ACC112 (cell line): ENCODE results near the gene U2SURP.

Source experiments
- H2AFZ ChIP-seq: fragments of 200-600 bp; sonication (generic); one replicate; pipeline ENCODE4 v1.6.0; 2017; ENCODE audit warnings: antibody characterized with exemption, low read length; ENCODE audit not compliant: unreplicated experiment
- H3K27ac ChIP-seq: fragments of 200-600 bp; sonication (generic); 2 replicates; pipeline ENCODE4 v1.5.1; 2014; ENCODE audit warnings: low read depth, mild to moderate bottlenecking, antibody characterized with exemption, low read length, moderate library complexity
- H3K27me3 ChIP-seq: fragments of 200-600 bp; sonication (generic); 2 replicates; pipeline ENCODE4 v1.6.1; 2014; ENCODE audit warnings: mild to moderate bottlenecking, antibody characterized with exemption, low read length, moderate library complexity, mixed read lengths; ENCODE audit not compliant: insufficient read depth
- H3K36me3 ChIP-seq: fragments of 200-600 bp; sonication (generic); 2 replicates; pipeline ENCODE4 v1.6.1; 2016; ENCODE audit warnings: mild to moderate bottlenecking, antibody characterized with exemption, low read length, moderate library complexity, mixed read lengths; ENCODE audit not compliant: insufficient read depth
- H3K4me1 ChIP-seq: fragments of 200-600 bp; sonication (generic); one replicate; pipeline ENCODE4 v1.6.1; 2016; ENCODE audit warnings: low read length, mixed read lengths; ENCODE audit not compliant: insufficient read depth, unreplicated experiment, control insufficient read depth
- H3K4me3 ChIP-seq: fragments of 200-600 bp; sonication (generic); 2 replicates; pipeline ENCODE4 v1.5.1; 2014; ENCODE audit warnings: mild to moderate bottlenecking, low read depth, low read length
- H3K79me2 ChIP-seq: fragments of 200-600 bp; sonication (generic); one replicate; pipeline ENCODE4 v1.6.0; 2016; ENCODE audit warnings: low read length; ENCODE audit not compliant: control insufficient read depth, unreplicated experiment, insufficient read depth

Gene U2SURP

GRCh38 chr3:143001369-143002082, at the start of gene U2SURP:
Gene U2SURP, plus strand, starts transcription at chr3:143001570. Its CDS starts 59 bp downstream, at chr3:143001629.
- Histone ChIP-seq H3K4me3 (peak within 1 kb of the TSS; percentile 83), H3K27me3 (no peaks in the 10 kb centered on the region), H3K27ac (peak within 1 kb of the TSS; percentile 91), H3K36me3 (no peaks in the 10 kb centered on the region), H3K79me2 (peaks cover 62% of the 10 kb centered on the region), H3K4me1 (peaks cover 25% of the 10 kb centered on the region), H2AFZ (peak within 1 kb of the TSS; percentile 83)

DNA sequence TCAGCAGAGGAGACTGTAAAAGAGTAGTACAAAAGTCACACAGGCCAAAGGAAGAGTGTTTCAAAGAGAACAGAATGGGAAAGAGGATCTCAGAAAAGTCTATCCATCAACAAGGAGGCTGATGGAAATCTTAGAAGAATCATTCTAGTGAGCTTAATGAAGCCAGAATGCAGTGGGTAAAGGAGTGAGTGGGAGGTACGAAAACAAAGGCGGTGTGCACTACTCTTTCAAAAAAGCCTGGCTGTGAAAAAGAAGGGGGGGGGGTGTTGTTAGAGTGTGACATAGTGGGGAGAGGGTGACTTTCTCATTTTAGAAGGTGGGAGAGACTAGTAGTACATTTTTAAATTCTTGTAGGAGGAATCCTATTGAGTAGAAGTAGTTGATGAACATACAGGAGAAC, 49.6 kb upstream of the U2SURP start:
- no peaks in the 10 kb centered on the region for H3K27me3 ChIP-seq
- H2AFZ ChIP-seq = no peak overlapping the region
- no peak overlapping the region for H3K27ac ChIP-seq
- no peaks in the 10 kb centered on the region for H3K36me3 ChIP-seq
- no peaks in the 10 kb centered on the region for H3K79me2 ChIP-seq
- no peaks in the 10 kb centered on the region for H3K4me1 ChIP-seq
- no peak overlapping the region for H3K4me3 ChIP-seq

DNA sequence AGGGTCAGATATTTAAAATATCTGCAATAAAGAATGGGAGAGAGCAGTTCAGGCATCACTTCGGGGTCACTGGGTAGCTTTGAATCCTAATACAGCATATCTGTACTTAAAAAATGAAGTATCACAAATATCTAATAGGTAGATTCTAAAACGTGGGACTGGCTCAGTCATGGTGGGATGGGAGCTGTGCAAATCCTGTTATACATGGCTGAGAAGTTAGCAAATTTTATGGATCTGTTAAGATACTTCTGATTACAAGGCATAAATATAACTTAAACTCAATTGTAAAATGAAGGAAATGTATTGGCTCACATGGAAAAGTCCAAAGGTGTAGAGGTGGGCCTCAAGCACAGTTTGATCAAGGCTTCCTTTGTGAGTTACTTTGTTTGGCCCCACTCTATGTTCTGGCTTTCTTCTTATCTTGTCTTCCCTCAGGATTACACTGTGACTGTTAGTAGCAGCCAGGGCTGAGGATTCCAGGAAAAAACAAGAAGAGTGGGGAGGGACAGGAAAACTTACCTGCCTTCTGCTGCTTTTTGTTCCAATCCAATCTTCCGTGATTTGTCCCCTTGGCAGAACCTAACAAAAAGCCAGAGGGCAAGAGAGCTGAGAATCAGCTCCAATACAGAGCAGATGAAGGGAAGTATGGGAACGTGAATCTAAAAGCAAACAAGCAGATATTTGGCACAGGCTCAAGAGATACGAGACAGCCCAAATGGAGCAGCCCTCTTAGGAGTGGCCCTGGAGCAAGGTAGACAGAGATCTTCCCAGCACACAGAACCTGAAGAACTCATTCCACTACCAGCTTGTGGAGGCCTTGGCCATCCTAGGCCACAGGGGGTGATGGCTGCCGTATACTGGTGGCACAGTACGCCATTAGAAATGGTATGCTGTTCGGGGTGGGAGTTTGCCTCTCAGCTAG, 48.8 kb upstream of the U2SURP start:
- Histone ChIP-seq H3K36me3 (no peaks in the 10 kb centered on the region), H3K79me2 (no peaks in the 10 kb centered on the region), H3K4me1 (no peaks in the 10 kb centered on the region), H3K27me3 (no peaks in the 10 kb centered on the region), H2AFZ (no peak overlapping the region), H3K27ac (no peak overlapping the region), H3K4me3 (no peak overlapping the region)

DNA sequence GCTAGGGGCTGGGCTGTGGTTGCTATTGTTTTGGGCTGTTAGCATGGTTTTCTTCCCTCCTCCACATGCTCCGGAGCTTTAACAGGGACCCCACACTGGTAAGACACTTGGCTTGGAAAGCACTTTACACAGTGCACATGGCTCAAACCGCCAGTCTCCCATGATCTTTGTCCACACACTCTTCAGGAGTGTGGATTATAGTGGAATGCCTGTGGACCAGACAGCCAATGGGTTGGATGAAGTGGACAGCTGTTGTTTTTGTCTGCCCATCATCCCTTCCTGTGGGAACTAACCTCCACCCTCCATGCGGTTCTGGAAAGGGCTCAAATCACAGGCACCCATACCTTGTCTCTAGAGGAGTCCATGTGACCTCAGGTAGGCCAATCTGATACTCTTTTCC, 47.9 kb upstream of the U2SURP start:
- Histone ChIP-seq H3K4me3 (no peak overlapping the region), H3K36me3 (no peaks in the 10 kb centered on the region), H3K27ac (no peak overlapping the region), H3K27me3 (no peaks in the 10 kb centered on the region), H2AFZ (no peak overlapping the region), H3K4me1 (peaks cover 4% of the 10 kb centered on the region), H3K79me2 (no peaks in the 10 kb centered on the region)

- H3K4me1 ChIP-seq = peaks cover 8% of the 10 kb centered on the region
- H3K27me3 ChIP-seq = peaks cover 33% of the 10 kb centered on the region
- no peak overlapping the region for H3K27ac ChIP-seq
- no peaks in the 10 kb centered on the region for H3K36me3 ChIP-seq
- no peak overlapping the region for H2AFZ ChIP-seq
- H3K79me2 ChIP-seq = no peaks in the 10 kb centered on the region
- peak overlapping the region; percentile 29; the same call in 1 of the 2 replicates for H3K4me3 ChIP-seq
These were observed 42.7 kb upstream of the U2SURP start for GRCh38 chr3:142958707-142959106.

- H3K27ac ChIP-seq = no peak overlapping the region
- H3K27me3 ChIP-seq = peaks cover 47% of the 10 kb centered on the region
- H3K4me3 ChIP-seq = no peak overlapping the region
- peaks cover 8% of the 10 kb centered on the region for H3K4me1 ChIP-seq
- no peak overlapping the region for H2AFZ ChIP-seq
- H3K36me3 ChIP-seq = no peaks in the 10 kb centered on the region
- H3K79me2 ChIP-seq = no peaks in the 10 kb centered on the region
These were observed 41.0 kb upstream of the U2SURP start for GRCh38 chr3:142960322-142960850.

DNA sequence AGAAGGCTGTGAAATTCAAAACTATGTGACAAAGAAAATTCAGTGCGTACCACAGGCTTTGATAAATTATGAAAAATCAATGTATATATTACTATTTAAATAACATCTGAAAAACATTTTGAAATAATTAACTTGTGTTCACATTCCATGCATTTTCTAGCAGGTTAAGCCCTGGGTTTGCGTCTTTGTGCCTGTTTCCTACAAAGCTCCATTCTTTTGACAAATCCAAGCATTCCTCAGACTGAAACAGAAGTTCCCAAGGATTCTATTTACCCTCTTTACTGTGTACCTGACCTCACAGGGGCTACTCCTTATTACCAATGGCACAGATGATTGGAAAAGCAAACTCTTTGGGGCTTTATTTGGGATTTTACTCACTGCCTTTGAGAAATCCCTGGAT, 39.8 kb upstream of the U2SURP start:
- Histone ChIP-seq H3K36me3 (no peaks in the 10 kb centered on the region), H3K27ac (no peak overlapping the region), H3K4me1 (peaks cover 8% of the 10 kb centered on the region), H3K79me2 (no peaks in the 10 kb centered on the region), H3K4me3 (no peak overlapping the region), H2AFZ (no peak overlapping the region), H3K27me3 (peaks cover 47% of the 10 kb centered on the region)

DNA sequence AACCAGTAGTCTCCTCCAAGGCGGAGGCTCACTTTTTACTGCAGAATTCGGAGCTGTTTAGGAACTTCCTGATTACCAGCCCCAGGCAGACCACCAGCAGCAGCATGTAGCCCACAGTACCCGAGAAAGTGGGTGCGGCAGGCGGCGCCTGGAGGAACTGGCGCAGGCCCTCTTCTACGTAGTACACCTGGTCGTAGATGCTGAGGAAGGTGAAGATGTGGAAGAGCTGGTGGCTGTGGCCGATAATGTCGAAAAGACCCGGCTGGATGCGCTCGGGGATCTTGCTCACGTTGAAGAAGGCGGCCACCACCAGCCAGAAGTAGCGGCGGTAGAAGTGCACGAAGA, 39.2 kb upstream of the U2SURP start:
- peaks cover 8% of the 10 kb centered on the region for H3K4me1 ChIP-seq
- H3K27ac ChIP-seq = no peak overlapping the region
- no peak overlapping the region for H3K4me3 ChIP-seq
- no peak overlapping the region for H2AFZ ChIP-seq
- no peaks in the 10 kb centered on the region for H3K79me2 ChIP-seq
- peaks cover 47% of the 10 kb centered on the region for H3K27me3 ChIP-seq
- no peaks in the 10 kb centered on the region for H3K36me3 ChIP-seq

DNA sequence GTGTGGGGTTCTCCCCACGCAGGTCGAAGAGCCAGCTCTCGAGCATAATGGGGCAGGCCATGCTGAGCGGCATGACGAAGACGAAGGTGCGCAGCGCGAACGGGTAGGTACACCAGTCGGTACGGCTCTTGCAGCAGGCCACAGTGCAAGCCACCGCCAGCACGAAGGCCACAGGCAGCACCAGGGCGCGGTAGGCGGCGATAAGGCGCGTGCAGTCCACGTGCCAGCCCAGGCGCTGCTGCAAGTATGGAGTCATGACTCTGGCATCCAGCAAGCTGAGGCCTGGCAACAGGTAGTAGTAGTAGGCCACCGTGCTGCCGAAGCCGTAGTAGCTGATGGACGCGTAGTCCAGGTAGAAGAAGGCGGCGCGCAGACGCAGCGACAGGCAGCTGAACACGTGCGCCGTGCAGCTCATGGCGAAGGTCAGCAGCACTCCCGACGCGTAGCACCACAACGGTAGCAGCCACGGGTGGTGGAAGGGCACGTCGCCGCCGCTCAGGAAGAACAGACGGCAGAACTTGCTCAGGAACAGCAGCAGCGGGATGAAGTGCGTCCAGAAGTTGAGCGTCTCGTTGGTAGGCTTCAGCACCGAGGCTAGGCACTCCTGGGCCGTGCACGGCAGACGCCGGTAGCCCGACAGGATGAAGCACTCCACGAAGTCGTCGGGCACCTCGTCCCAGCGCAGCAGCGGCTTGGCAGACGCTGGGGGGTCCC, 38.7 kb upstream of the U2SURP start:
- Histone ChIP-seq H3K4me3 (peak overlapping the region; percentile 85), H3K27ac (no peak overlapping the region), H3K27me3 (peaks cover 47% of the 10 kb centered on the region)

GRCh38 chr3:142963234-142963515, 38.2 kb upstream of the U2SURP start:
- H3K27me3 ChIP-seq = peaks cover 47% of the 10 kb centered on the region
- no peaks in the 10 kb centered on the region for H3K79me2 ChIP-seq
- H2AFZ ChIP-seq = peak overlapping the region; percentile 74
- peak overlapping the region; percentile 85 for H3K4me3 ChIP-seq
- peaks cover 6% of the 10 kb centered on the region for H3K4me1 ChIP-seq
- H3K36me3 ChIP-seq = no peaks in the 10 kb centered on the region
- H3K27ac ChIP-seq = no peak overlapping the region

More for the DNA sequence above, 38.7 kb upstream of the U2SURP start:
- Histone ChIP-seq H3K79me2 (no peaks in the 10 kb centered on the region), H2AFZ (peak overlapping the region; percentile 74), H3K36me3 (no peaks in the 10 kb centered on the region), H3K4me1 (peaks cover 8% of the 10 kb centered on the region)
